GM12864 (cell line): Measurements from ENCODE around the gene SEMA3D.

ENCODE experiments used
- DNase-seq: peaks from one replicate; pipeline ENCODE4 v3.0.0-alpha.2; 2011; ENCODE audit warnings: low read depth
- H3K4me3 ChIP-seq: 2 replicates; pipeline ENCODE4 v1.5.1; 2011; ENCODE audit warnings: mild to moderate bottlenecking, low read depth, low read length, control low read depth
- TF ChIP-seq, protein P1 (sequence below): IDR thresholded peaks from 2 replicates; pipeline ENCODE4 v1.5.1; 2011; ENCODE audit warnings: low read depth, mild to moderate bottlenecking, moderate library complexity, low read length, control low read depth, inconsistent platforms; ENCODE audit errors: missing control alignments

Gene SEMA3D

DNA sequence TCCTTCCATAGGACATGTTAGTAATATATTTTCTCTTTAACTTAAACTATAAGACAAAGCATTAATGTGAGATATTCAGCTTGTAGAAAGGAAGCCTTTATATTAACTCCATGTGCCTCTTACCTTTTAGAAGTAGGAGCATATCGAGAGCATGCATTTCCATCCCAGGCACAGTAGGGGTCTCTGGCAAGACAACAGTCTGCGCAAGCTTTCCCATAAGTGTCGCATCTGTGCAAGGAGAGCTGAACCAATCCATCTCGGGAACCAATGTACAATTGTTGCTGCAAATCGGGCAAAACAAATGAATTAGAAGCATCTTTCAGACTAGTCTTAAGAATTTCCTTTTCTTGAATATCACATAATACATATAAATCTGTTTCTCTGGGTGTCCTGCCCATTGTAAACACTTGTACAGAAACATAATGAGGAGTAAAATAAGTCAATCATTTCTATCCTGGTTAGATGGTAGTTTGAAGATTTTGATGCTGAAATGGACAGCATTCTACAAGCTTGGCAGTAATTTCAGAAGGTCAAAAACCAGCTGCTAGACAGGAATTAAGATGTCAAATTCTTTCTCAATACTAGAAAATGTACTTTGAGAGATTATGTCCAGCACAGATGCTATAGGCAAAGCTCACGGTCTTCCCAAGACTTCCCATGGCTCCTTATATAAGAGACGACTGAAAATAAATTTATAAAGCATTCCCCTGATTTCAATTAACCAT, 171.8 kb downstream of the SEMA3D start:
- TF ChIP-seq, protein P1, sequence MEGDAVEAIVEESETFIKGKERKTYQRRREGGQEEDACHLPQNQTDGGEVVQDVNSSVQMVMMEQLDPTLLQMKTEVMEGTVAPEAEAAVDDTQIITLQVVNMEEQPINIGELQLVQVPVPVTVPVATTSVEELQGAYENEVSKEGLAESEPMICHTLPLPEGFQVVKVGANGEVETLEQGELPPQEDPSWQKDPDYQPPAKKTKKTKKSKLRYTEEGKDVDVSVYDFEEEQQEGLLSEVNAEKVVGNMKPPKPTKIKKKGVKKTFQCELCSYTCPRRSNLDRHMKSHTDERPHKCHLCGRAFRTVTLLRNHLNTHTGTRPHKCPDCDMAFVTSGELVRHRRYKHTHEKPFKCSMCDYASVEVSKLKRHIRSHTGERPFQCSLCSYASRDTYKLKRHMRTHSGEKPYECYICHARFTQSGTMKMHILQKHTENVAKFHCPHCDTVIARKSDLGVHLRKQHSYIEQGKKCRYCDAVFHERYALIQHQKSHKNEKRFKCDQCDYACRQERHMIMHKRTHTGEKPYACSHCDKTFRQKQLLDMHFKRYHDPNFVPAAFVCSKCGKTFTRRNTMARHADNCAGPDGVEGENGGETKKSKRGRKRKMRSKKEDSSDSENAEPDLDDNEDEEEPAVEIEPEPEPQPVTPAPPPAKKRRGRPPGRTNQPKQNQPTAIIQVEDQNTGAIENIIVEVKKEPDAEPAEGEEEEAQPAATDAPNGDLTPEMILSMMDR: no peak

DNA sequence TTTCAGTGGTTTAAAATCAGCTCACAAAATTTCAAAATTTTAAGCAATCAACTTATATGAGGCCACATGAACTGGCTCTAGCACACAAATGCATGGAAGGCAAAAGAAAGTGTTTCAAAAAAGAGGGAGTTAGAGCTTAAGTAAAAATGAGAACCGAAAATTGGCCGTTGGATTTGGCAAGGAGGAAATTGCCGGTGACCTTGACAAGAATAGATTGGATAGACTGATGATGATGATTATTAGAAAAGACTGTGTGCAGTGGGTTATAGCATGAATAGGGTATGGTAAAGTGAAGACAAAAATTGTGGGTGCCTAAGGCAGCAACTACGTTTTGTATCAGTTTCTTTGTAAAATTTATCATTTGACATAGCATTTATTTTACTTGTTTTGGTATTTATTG, 175.7 kb downstream of the SEMA3D start:
- TF ChIP-seq, protein P1: no peak
- no peak for DNase-seq
- H3K4me3 ChIP-seq: no peak overlapping the region

More for the DNA sequence above, 171.8 kb downstream of the SEMA3D start:
- no peak overlapping the region for H3K4me3 ChIP-seq
- DNase-seq: no peak

DNA sequence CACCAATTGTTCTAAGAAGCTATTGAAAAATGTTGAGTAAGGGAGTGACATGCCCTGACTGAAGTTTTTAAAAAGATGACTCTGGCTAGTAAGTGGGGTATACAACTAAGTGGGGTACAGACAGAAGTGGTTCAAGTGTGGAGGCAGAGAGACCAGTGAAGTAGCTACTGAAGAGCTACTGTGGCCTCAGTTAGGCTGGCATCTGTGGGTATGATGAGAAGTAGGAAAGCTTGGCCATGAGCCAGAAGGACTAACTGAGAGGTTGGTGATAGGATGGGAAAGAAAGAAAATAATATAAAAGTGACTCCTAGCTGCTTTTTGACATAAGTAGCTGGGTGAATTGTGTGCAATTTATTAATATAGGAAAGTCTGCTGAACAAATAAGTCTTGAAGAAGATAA, 176.6 kb downstream of the SEMA3D start:
- no peak overlapping the region for H3K4me3 ChIP-seq
- no peak for DNase-seq
- TF ChIP-seq, protein P1: no peak

DNA sequence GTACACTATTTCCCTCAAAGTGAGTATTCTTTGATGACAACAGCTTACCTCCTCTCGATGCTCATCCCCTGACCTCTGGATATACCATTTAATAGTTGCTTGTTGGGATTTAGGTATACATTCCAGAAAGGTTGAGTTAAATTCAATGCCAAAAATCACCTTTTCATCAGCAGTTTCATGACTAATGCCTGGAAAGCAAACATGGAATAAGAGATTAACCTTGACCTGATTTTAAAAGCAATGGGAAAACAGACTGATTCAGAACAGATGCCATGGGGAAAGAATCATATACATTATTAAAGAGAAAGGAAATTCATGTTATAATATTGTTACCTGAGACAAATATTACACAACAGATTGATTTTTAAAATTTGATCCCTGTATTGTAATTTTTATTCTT, 180.1 kb downstream of the SEMA3D start:
- TF ChIP-seq, protein P1: no peak
- DNase-seq: no peak
- H3K4me3 ChIP-seq: no peak overlapping the region

DNA sequence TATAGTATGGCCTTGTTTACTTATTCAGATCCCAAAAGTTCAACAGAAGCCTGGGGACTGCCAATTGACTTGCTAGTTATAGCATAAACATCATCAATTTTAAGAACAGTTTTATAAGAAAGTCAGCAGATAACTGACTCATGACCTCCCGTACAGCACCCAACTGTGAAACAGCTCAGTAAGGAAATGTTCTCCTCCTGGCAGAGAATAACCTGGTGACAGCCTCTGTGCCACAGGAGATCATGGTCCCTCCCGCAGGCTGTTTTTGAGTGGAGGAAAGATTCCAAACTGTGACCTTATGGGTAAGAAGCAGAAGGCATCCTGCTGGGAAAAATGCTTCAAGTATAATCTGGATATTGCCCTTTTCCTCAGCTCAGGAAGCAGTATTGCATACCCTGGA, 182.5 kb downstream of the SEMA3D start:
- TF ChIP-seq, protein P1: no peak
- DNase-seq: no peak
- H3K4me3 ChIP-seq: no peak overlapping the region

DNA sequence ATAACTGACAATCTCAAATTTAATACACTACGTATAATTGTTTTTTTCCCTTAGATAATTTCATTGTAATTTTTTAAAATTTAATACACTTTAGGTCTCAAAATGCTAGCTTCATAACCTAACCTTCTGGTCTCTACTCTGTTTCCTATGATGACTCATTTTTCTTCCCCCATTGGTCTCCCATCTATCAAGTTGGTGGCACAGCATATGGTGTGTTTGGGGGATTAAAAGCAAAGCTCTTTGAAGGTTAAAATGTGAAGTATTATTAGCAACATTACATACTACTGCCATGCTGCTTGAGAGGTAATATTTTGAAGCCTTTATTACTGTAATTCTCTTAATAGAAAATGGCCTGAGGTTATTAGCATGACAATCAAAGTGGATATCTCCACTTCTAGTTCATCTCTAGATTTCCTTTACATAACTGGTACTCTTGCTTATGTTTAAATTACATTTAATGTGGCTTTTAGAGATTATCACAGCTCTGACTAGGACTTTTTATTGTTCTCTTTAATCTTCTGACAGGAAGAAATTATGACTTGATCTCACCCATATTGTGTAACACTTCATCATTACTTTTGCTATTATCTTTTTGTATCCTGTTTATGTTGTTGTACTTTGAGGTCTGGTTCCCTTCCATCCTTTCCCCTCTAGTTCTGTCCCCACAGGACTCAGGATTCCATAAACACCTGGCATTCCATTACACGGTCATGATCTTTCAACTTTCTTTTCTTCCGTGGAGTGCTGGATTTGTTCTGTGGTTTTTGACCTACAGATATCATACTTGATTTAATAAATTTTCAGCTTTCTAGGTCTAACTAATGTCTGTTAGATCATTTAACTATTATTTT, 185.1 kb downstream of the SEMA3D start:
- DNase-seq: no peak
- no peak overlapping the region for H3K4me3 ChIP-seq
- TF ChIP-seq, protein P1: no peak
